ENCODE measurements around the gene USP13. TPM values are rescaled to one million over a fixed set of nuclear protein-coding genes. Genes with fewer than 3 reads are reported as not detected.

The USP13 gene
- total RNA-seq, 2 donors from 2014 or later, result 4.3 to 6.6 TPM

GRCh38 chr3:179765396-179765795 lies 112.6 kb downstream of the USP13 start:
- Histone ChIP-seq H3K4me3 (no peak overlapping the region), H3K9me3 (no peaks in the 10 kb centered on the region), H3K9ac (ENCODE audit: low read depth in 2 of 2, low read length in 2 of 2) (no peak overlapping the region), H3K4me1 (no peaks in the 10 kb centered on the region), H3K27me3 (no peaks in the 10 kb centered on the region), H3K36me3 (no peaks in the 10 kb centered on the region), H3K27ac (no peak overlapping the region)
- DNase-seq, result no peak
- TF ChIP-seq, protein P1, sequence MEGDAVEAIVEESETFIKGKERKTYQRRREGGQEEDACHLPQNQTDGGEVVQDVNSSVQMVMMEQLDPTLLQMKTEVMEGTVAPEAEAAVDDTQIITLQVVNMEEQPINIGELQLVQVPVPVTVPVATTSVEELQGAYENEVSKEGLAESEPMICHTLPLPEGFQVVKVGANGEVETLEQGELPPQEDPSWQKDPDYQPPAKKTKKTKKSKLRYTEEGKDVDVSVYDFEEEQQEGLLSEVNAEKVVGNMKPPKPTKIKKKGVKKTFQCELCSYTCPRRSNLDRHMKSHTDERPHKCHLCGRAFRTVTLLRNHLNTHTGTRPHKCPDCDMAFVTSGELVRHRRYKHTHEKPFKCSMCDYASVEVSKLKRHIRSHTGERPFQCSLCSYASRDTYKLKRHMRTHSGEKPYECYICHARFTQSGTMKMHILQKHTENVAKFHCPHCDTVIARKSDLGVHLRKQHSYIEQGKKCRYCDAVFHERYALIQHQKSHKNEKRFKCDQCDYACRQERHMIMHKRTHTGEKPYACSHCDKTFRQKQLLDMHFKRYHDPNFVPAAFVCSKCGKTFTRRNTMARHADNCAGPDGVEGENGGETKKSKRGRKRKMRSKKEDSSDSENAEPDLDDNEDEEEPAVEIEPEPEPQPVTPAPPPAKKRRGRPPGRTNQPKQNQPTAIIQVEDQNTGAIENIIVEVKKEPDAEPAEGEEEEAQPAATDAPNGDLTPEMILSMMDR (IDR thresholded peaks at IDR 0.05), result no peak
- intact Hi-C loops (cut with DNase I), result no loop called here

DNA sequence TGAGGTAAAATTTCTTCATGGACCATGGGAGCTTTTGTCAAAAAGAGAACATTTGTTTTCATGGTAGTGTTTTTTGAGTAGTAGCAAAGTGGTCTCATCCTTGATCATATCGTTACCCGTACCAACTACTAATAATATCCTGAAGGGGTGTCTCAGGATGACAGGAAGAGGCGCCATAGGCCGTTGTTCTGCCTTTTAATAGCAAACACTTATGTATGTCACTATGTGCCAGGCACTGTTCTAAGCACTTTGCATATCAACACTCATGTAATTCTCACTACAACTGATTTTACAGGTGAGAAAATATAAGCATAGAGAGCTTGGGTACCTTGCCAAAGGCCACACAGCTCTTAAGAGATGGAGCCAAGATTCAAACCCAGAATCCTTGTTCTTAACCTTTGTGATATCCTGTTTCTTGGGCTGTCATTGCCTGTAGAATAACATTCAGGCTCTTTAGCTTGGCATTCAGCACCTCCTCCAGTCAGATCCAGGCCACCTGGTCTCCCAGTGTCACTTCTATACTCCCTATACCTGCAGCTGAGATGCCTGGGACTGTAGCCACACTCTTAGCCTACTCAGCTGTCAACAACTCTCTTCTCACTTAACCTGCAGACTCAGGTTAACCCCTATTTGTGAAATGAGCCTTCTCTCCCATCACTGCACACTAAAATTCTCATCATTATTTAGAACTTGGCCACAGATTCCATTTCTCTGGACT lies 113.7 kb downstream of the USP13 start:
- H3K4me1 ChIP-seq, result no peaks in the 10 kb centered on the region
- no peaks in the 10 kb centered on the region for H3K9me3 ChIP-seq
- H3K9ac ChIP-seq (ENCODE audit: low read depth in 2 of 2, low read length in 2 of 2), result no peak overlapping the region
- no peak overlapping the region for H3K4me3 ChIP-seq
- TF ChIP-seq, protein P1 (IDR thresholded peaks at IDR 0.05), result no peak
- DNase-seq, result no peak
- intact Hi-C loops (cut with DNase I), result no loop called here
- no peaks in the 10 kb centered on the region for H3K36me3 ChIP-seq
- H3K27me3 ChIP-seq, result no peaks in the 10 kb centered on the region
- no peak overlapping the region for H3K27ac ChIP-seq

DNA sequence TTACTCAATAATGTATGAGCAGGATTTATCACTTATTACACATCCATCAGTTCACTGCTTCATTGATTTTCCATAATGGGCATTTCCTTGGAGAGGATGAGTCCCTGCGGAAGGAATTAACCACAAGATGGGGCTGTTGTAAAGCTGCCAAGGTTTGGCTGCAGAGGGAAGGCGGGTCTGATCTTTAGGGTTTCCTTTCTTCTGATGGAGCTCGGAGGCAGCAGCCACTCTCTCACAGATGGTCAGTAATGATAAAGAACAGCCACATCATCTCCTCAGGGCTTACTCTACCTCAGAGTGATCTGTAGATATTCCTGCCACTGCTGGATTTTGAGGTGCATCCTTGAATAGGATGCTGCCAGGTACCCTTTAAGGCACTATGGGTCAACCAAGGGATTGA lies 115.2 kb downstream of the USP13 start:
- no peaks in the 10 kb centered on the region for H3K4me1 ChIP-seq
- H3K9me3 ChIP-seq, result no peaks in the 10 kb centered on the region
- H3K9ac ChIP-seq (ENCODE audit: low read depth in 2 of 2, low read length in 2 of 2), result no peak overlapping the region
- H3K27me3 ChIP-seq, result no peaks in the 10 kb centered on the region
- intact Hi-C loops (cut with DNase I), result no loop called here
- no peak overlapping the region for H3K4me3 ChIP-seq
- H3K27ac ChIP-seq, result no peak overlapping the region
- peak; percentile 35 for DNase-seq
- H3K36me3 ChIP-seq, result no peaks in the 10 kb centered on the region
- TF ChIP-seq, protein P1 (IDR thresholded peaks at IDR 0.05), result peak; percentile 43

DNA sequence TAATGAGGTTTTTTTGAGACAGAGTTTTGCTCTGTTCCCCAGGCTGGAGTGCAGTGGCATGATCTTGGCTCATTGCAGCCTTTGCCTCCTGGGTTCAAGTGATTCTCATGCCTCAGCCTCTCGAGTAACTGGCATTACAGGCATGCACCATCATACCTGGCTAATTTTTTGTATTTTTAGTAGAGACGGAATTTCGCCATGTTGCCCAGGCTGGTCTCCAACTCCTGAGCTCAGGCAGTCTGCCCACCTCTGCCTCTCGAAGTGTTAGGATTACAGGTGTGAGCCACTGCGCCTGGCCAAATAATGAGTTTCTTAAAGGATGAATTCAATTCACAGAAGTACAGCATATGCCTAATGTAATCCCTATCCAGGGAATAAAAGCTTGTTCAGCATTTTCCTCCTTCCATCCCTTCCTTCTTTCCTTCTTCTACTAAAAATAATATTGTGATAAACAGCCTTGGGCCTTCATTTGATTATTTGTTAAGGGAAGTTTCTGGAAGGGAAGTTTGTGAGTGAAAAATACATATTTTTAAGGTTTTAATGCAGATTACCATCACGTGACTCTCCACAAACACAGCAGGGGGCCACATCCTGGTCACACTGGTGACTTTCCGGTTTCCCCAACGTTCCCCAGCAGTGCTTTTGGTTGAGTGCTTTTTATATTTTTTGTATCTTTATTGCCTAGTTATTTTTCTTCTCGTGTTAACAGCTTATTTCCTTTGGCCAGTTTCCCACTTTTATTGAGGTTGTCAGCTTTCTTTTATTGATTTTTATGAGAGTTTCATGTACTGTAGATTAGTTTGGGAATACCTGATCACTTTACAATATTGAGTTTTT lies 116.8 kb downstream of the USP13 start:
- intact Hi-C loops (cut with DNase I), result no loop called here
- Histone ChIP-seq H3K36me3 (no peaks in the 10 kb centered on the region), H3K4me3 (no peak overlapping the region)

GRCh38 chr3:179771797-179772196 lies 119.0 kb downstream of the USP13 start:
- TF ChIP-seq, protein P1 (IDR thresholded peaks at IDR 0.05), result no peak
- intact Hi-C loops (cut with DNase I), result no loop called here
- H3K4me1 ChIP-seq, result no peaks in the 10 kb centered on the region
- H3K27ac ChIP-seq, result no peak overlapping the region
- H3K36me3 ChIP-seq, result no peaks in the 10 kb centered on the region
- no peak for DNase-seq
- H3K27me3 ChIP-seq, result no peaks in the 10 kb centered on the region
- H3K9ac ChIP-seq (ENCODE audit: low read depth in 2 of 2, low read length in 2 of 2), result no peak overlapping the region
- no peaks in the 10 kb centered on the region for H3K9me3 ChIP-seq
- no peak overlapping the region for H3K4me3 ChIP-seq

More for the DNA sequence above, 116.8 kb downstream of the USP13 start:
- H3K27ac ChIP-seq, result no peak overlapping the region
- H3K9ac ChIP-seq (ENCODE audit: low read depth in 2 of 2, low read length in 2 of 2), result no peak overlapping the region
- no peaks in the 10 kb centered on the region for H3K4me1 ChIP-seq
- peak; percentile 39 for DNase-seq
- TF ChIP-seq, protein P1 (IDR thresholded peaks at IDR 0.05), result no peak
- H3K27me3 ChIP-seq, result no peaks in the 10 kb centered on the region
- H3K9me3 ChIP-seq, result no peaks in the 10 kb centered on the region

Measured in colonic mucosa (tissue), 4 donors.